AG04450 (cell line): ENCODE results near the gene C1QC. TPM values are rescaled to one million over a fixed set of nuclear protein-coding genes. Genes with fewer than 3 reads are reported as not detected.

ENCODE experiments used
- CTCF ChIA-PET: fragments of 300-600, 350-600 bp; formaldehyde crosslinking; extraction: SDS; loops from one replicate; lab custom pipeline; 2022; ENCODE audit warnings: antibody characterized with exemption, inconsistent platforms; lab: Charles Lee
- POLR2A ChIA-PET: fragments of 350-600 bp; formaldehyde crosslinking; extraction: SDS; loops from one replicate; lab custom pipeline; 2021; ENCODE audit warnings: antibody characterized with exemption, inconsistent platforms; lab: Yijun Ruan, JAX
- DNase-seq: peaks from one replicate; pipeline ENCODE4 v3.0.0-alpha.2; 2011; ENCODE audit warnings: low read depth, low spot score
- H3K27ac ChIP-seq: one replicate; pipeline ENCODE4 v1.5.1; 2012; ENCODE audit warnings: low read depth, low read length, control low read depth
- H3K27me3 ChIP-seq: one replicate; pipeline ENCODE4 v1.6.0; 2012; ENCODE audit warnings: low read length; ENCODE audit not compliant: control insufficient read depth, insufficient read depth
- H3K4me3 ChIP-seq: 2 replicates; pipeline ENCODE4 v1.5.1; 2011; ENCODE audit warnings: mild to moderate bottlenecking, low read depth, low read length, control low read depth
- H3K9me3 ChIP-seq: 2 replicates; pipeline ENCODE4 v1.5.1; 2012; ENCODE audit warnings: low read length; ENCODE audit not compliant: control insufficient read depth, insufficient read depth
- CTCF ChIP-seq: IDR thresholded peaks from 2 replicates; pipeline ENCODE4 v1.5.1; 2011; ENCODE audit warnings: low read depth, low read length, control low read depth, inconsistent platforms
- polyA plus RNA-seq: library from polyadenylated mRNA; depleted of rRNA; stranded (reverse); fragments of >200 nt; gene quantifications from 2 replicates; pipeline ENCODE4 v1.2.3, GENCODE V29; 2011

Gene C1QC
- polyA plus RNA-seq, 1 experiment: not detected

DNA sequence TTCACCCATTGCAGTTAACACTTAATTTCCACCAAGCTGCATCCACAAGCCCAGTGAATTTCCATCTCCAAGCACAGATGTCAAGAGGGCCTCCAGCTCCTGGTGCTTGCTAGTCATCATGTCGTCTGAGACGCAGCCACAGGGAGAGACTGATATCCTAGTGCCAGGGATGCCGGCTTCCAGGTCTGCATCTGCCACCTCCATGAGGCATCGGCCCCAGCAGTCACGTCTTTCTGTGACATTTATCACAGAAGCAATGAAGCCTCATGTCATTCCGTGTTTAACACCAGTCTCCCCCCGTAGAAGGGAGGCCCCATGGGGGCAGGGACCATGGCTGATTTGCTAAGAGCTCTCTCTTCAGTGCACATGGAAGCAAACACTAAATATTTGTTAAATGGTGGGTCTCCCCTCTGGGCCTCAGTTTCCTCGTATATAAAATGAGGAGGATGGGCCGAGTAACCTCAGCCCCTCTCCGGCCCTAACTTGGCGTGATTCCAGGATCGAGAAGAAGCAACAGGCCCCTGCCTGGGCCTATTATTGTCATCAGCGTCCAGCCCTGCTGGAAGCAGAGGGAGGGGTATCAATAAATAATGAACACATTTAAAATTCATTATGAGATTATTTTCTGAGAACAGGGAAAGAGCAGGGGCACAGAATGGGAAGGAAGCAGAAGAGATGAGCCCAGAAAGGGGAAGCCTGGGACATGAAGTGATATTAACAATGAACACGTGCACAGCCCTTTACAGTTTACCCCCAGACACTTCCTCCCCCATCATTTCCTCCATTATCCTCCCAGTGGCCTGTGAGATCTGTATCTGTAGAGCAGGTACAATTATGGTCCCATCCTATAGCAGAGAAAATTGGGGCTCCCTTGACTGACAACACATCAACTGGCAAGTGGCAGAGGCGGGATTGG, 8.8 kb downstream of the C1QC start:
- no peak overlapping the region for H3K27ac ChIP-seq
- CTCF ChIA-PET: interaction anchor here (0.7 to 2.1 kb wide), 3 partner anchors 11 to 278 kb away, joined by 3 to 6 read pairs (median 3); no protein-coding TSS in a partner anchor
- H3K27me3 ChIP-seq: peaks cover 62% of the 10 kb centered on the region

DNA sequence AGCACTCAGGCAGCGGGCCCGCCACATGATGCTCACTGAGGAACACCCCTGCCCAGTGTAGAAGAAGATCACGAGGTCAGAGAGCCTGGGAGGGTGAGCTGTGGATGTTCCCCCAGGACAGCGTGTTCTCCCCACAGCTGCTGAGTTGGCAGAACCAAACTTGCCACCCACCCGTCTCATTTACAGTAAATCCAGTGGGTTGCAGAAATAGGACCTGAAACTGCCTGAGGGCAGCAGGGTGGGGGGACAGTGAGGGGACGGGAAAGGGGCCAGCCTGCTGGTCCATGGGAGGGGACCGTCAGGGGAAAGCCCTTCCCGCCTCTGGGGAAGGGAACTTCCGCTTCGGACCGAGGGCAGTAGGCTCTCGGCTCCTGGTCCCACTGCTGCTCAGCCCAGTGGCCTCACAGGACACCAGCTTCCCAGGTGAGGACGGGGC, 9.5 kb downstream of the C1QC start, which contains the start of gene C1QB:
Gene C1QB (plus strand): TSS at position 356 of the 436 bp plus-strand sequence. CDS start 6,227 bp downstream, outside the sequence.
- TF ChIP-seq CTCF: no peak
- Histone ChIP-seq H3K9me3 (no peaks in the 10 kb centered on the region), H3K4me3 (no peak within 1 kb of the TSS), H3K27ac (no peak within 1 kb of the TSS), H3K27me3 (peaks cover 66% of the 10 kb centered on the region)
- DNase-seq: no peak
- ChIA-PET POLR2A (no interaction called here), CTCF (interaction anchor here (0.7 to 2.1 kb wide), 3 partner anchors 12 to 278 kb away, joined by 3 to 6 read pairs (median 3); no protein-coding TSS in a partner anchor)

More for the DNA sequence above, 8.8 kb downstream of the C1QC start:
- no peaks in the 10 kb centered on the region for H3K9me3 ChIP-seq
- no peak for DNase-seq
- POLR2A ChIA-PET: no interaction called here
- no peak overlapping the region for H3K4me3 ChIP-seq
- TF ChIP-seq CTCF: no peak

GRCh38 chr1:22654692-22655091, 11.3 kb downstream of the C1QC start:
- no peak overlapping the region for H3K4me3 ChIP-seq
- TF ChIP-seq CTCF: 0 out of 2 replicates have a peak, but pooled peaks have one; percentile 12
- no peak overlapping the region for H3K27ac ChIP-seq
- H3K27me3 ChIP-seq: peaks cover 66% of the 10 kb centered on the region
- ChIA-PET CTCF (interaction anchor here (1.1 kb wide), 1 partner anchor 12 kb away, joined by 3 read pairs; no protein-coding TSS in a partner anchor), POLR2A (no interaction called here)
- H3K9me3 ChIP-seq: no peaks in the 10 kb centered on the region
- no peak for DNase-seq

DNA sequence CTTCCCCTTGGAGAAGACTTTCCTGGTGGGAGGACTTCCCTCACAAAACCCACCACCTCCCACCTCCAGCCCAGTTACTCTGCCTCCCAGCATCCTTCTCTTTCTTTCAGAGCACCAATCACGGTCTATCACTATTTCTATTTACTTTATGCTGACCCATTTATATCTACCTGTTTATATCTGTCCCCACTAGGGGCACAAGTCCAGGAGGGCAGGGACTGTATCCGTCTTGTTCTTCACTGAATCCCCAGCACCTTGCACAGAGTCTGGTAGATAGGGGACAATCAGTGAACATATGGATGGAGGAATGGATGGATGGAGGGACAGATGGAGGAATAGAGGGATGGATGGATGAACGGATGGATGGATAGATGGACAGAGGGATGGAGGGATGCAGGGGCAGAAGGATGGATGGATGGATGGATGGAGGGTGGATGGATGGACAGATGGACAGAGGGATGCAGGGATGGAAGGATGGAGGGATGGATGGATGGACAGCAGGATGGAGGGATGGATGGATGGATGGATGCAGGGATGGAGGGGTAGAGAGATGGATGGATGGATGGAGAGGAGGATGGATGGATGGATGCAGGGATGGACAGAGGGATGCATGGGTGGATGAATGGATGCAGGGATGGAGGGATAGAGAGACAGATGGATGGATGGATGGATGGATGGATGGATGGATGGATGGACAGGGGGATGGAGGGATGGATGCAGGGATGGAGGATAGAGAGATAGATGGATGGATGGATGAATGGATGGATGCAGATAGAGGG, 15.1 kb downstream of the C1QC start:
- no peak for DNase-seq
- H3K9me3 ChIP-seq: no peaks in the 10 kb centered on the region
- peaks cover 54% of the 10 kb centered on the region for H3K27me3 ChIP-seq
- H3K4me3 ChIP-seq: no peak overlapping the region
- CTCF ChIA-PET: no interaction called here
- POLR2A ChIA-PET: no interaction called here
- TF ChIP-seq CTCF: no peak
- no peak overlapping the region for H3K27ac ChIP-seq
